ENCODE measurements around the gene PHKB. TPM values are rescaled to one million over a fixed set of nuclear protein-coding genes. Genes with fewer than 3 reads are reported as not detected.

PHKB gene
- polyA plus RNA-seq, 3 donors: 49.8 to 53.1 (median 50.8) TPM

DNA sequence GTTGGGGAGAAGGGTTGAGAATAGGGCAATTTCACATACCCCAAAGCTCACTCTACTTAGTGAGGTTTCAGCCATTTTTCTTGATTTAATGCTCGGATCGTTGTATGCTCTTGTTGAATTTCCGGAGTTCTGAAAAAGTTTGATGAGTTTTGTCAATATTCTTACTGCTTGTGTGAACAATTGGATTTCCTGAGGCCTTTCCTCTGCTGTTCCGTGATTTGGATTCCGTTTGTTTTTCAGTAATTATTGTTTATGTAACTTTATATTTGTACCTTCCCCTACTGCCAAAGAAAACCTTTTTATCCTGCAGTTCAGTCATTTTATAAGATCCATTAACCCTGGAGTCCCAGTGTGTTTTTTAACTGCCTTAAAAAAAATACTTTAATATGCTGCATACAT, 62.9 kb downstream of the PHKB start:
- no peak overlapping the region for H2AFZ ChIP-seq (ENCODE audit: insufficient read depth, low read depth, low read length, poor library complexity, severe bottlenecking)
- no CpG with 5 or more reads among the region's 5 CpGs for WGBS (ENCODE audit: insufficient coverage)
- peaks cover 6 to 8% of the 10 kb centered on the region in 2 donors for H3K4me1 ChIP-seq (ENCODE audit: control insufficient read depth in 1 of 2, insufficient read depth in 2 of 2, low read length in 2 of 2)
- intact Hi-C loops (cut with micrococcal nuclease): no loop called here
- H3K4me2 ChIP-seq (replicated peaks; ENCODE audit: extremely low read depth, low read length, poor library complexity, severe bottlenecking): no peak overlapping the region
- H3K36me3 ChIP-seq (replicated peaks in 1 of 2; ENCODE audit: control insufficient read depth in 1 of 2, insufficient read depth in 2 of 2, low read length in 2 of 2): peaks cover 6 to 32% of the 10 kb centered on the region in 2 donors
- no peaks in the 10 kb centered on the region for H3K9me3 ChIP-seq (replicated peaks in 1 of 2; ENCODE audit: control insufficient read depth in 1 of 2, insufficient read depth in 1 of 2, low read length in 2 of 2)
- no peak overlapping the region for H3K9ac ChIP-seq (ENCODE audit: insufficient read depth, low read length, poor library complexity, severe bottlenecking)
- peaks cover 25 to 50% of the 10 kb centered on the region in 2 donors for H3K36me3 Mint-ChIP-seq
- H3K79me2 ChIP-seq (ENCODE audit: insufficient read depth, low read length): peaks cover 6% of the 10 kb centered on the region
- no peaks in the 10 kb centered on the region for H4K20me1 ChIP-seq (ENCODE audit: insufficient read depth, low read length)
- H3K4me3 ChIP-seq (replicated peaks in 1 of 3; ENCODE audit: low read depth in 2 of 3, low read length in 3 of 3): no peak overlapping the region
- peaks cover 13% of the 10 kb centered on the region for H3K4me1 Mint-ChIP-seq
- H3K27ac Mint-ChIP-seq: no peak overlapping the region
- H3K4me3 Mint-ChIP-seq: no peak overlapping the region
- no peaks in the 10 kb centered on the region for H3K27me3 Mint-ChIP-seq (ENCODE audit: low read depth in 3 of 3)
- no peak overlapping the region for H3K27ac ChIP-seq (ENCODE audit: low read depth in 1 of 2, low read length in 2 of 2)
- DNase-seq: no peak
- H3K27me3 ChIP-seq (ENCODE audit: control insufficient read depth in 2 of 2, insufficient read depth in 2 of 2, low read length in 2 of 2): no peaks in the 10 kb centered on the region
- peaks cover 0 to 6% (median 0%) of the 10 kb centered on the region in 7 donors for H3K9me3 Mint-ChIP-seq
- TF ChIP-seq, protein P1, sequence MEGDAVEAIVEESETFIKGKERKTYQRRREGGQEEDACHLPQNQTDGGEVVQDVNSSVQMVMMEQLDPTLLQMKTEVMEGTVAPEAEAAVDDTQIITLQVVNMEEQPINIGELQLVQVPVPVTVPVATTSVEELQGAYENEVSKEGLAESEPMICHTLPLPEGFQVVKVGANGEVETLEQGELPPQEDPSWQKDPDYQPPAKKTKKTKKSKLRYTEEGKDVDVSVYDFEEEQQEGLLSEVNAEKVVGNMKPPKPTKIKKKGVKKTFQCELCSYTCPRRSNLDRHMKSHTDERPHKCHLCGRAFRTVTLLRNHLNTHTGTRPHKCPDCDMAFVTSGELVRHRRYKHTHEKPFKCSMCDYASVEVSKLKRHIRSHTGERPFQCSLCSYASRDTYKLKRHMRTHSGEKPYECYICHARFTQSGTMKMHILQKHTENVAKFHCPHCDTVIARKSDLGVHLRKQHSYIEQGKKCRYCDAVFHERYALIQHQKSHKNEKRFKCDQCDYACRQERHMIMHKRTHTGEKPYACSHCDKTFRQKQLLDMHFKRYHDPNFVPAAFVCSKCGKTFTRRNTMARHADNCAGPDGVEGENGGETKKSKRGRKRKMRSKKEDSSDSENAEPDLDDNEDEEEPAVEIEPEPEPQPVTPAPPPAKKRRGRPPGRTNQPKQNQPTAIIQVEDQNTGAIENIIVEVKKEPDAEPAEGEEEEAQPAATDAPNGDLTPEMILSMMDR (IDR thresholded peaks at IDR 0.05): no peak

DNA sequence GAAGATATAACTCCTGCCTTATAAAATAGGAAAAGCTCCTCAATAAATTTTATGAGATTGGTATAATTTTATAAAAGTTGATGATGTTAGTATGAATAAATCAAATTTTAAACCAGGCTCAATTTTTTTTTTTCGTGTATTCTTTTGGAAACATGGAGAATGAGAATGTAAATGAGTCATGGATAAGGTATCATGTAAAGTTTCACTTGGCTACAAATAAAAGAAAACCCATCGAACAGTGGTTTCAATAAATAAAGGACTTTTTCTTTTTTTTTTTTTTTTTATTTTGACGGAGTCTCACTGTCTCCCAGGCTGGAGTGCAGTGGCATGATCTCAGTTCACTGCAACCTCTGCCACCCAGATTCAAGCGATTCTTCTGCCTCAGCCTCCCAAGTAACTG, 67.3 kb downstream of the PHKB start:
- Histone ChIP-seq H2AFZ (ENCODE audit: insufficient read depth, low read depth, low read length, poor library complexity, severe bottlenecking) (no peak overlapping the region), H3K27ac (ENCODE audit: low read depth in 1 of 2, low read length in 2 of 2) (no peak overlapping the region), H3K27me3 (ENCODE audit: control insufficient read depth in 2 of 2, insufficient read depth in 2 of 2, low read length in 2 of 2) (no peaks in the 10 kb centered on the region), H3K79me2 (ENCODE audit: insufficient read depth, low read length) (peaks cover 6% of the 10 kb centered on the region), H3K4me2 (replicated peaks; ENCODE audit: extremely low read depth, low read length, poor library complexity, severe bottlenecking) (no peak overlapping the region), H3K9ac (ENCODE audit: insufficient read depth, low read length, poor library complexity, severe bottlenecking) (no peak overlapping the region), H3K4me1 (ENCODE audit: control insufficient read depth in 1 of 2, insufficient read depth in 2 of 2, low read length in 2 of 2) (peaks cover under 1 to 3% of the 10 kb centered on the region in 2 donors), H4K20me1 (ENCODE audit: insufficient read depth, low read length) (peaks cover 5% of the 10 kb centered on the region), H3K4me3 (replicated peaks in 1 of 3; ENCODE audit: low read depth in 2 of 3, low read length in 3 of 3) (no peak overlapping the region), H3K9me3 (replicated peaks in 1 of 2; ENCODE audit: control insufficient read depth in 1 of 2, insufficient read depth in 1 of 2, low read length in 2 of 2) (peaks cover 13% of the 10 kb centered on the region in 2 donors), H3K36me3 (replicated peaks in 1 of 2; ENCODE audit: control insufficient read depth in 1 of 2, insufficient read depth in 2 of 2, low read length in 2 of 2) (peaks cover 11 to 31% of the 10 kb centered on the region in 2 donors)
- Mint-ChIP-seq H3K27me3 (ENCODE audit: low read depth in 3 of 3) (no peaks in the 10 kb centered on the region), H3K4me1 (peaks cover 7% of the 10 kb centered on the region), H3K4me3 (no peak overlapping the region), H3K9me3 (peaks cover 6 to 15% (median 12%) of the 10 kb centered on the region in 7 donors), H3K27ac (peak overlapping the region in 1 of 7 donors; percentile 46), H3K36me3 (peaks cover 27 to 62% of the 10 kb centered on the region in 2 donors)
- intact Hi-C loops (cut with micrococcal nuclease): no loop called here
- DNase-seq: no peak
- 100% methylated on average over 1 of the region's 4 CpGs for WGBS (ENCODE audit: insufficient coverage)
- TF ChIP-seq, protein P1 (IDR thresholded peaks at IDR 0.05): no peak

All from CD14-positive monocyte (primary cell).